K562 (cell line): Measurements from ENCODE around the gene SLC5A10. TPM values are rescaled to one million over a fixed set of nuclear protein-coding genes. Genes with fewer than 3 reads are reported as not detected.
A peak's percentile ranks its signal among the peaks of the same experiment; 100 is the strongest.
"Not testable (repeated sequence)": the region's sequence is repeated elsewhere in the genome, so short reads cannot be mapped to it uniquely, and the experiment has no call there.

ENCODE experiments used
- ATAC-seq: fragments of 200-7000 bp; cut with Tn5 transposase; 3 replicates; pipeline ENCODE4 v1.9.1; 2020; ENCODE audit warnings: moderate library complexity
- BruUV-seq: library from RNA; stranded (reverse); fragments of 400-500 nt; replicated peaks from 2 replicates; lab custom pipeline; 2021; lab: Mats Ljungman, UMichigan
- CTCF ChIA-PET: fragments of 300-600 bp; formaldehyde crosslinking; extraction: SDS; loops from one replicate; lab custom pipeline; 2021; ENCODE audit warnings: low intra/inter-chr PET ratio; lab: Yijun Ruan, JAX
- POLR2A ChIA-PET: fragments of 300-600, 350-650 bp; sonication (Branson Sonifier 250); formaldehyde crosslinking; extraction: SDS; loops from one replicate; lab custom pipeline; 2021; ENCODE audit warnings: antibody characterized with exemption, inconsistent platforms; lab: Yijun Ruan, JAX
- DNase-seq, 4 experiments: peaks; one replicate each; pipeline versions ENCODE4 v3.0.0 to v3.0.0-alpha.2; 2011 to 2018; ENCODE audit warnings: low spot score in 3 of 4, mixed read lengths in 3 of 4; ENCODE audit errors: extremely low read depth in 1 of 4
- FAIRE-seq: peaks from 2 replicates; lab custom pipeline; 2011; peaks lifted over from hg19 to GRCh38; lab: Jason Lieb, UNC
- H2AFZ ChIP-seq: 2 replicates; pipeline ENCODE4 v1.6.0; 2011; ENCODE audit warnings: low read depth, low read length, control low read depth, inconsistent platforms
- H3K27ac ChIP-seq: fragments of 200-600 bp; 3 replicates; pipeline ENCODE4 v1.8.0; 2011; ENCODE audit warnings: low read depth, mild to moderate bottlenecking, control low read depth, inconsistent platforms, low read length, moderate library complexity, mixed read lengths; ENCODE audit errors: extremely low read depth
- H3K27me3 ChIP-seq, 2 experiments: fragments of 300-600 bp in 1 of 2; 2 replicates in 1 of 2; 3 replicates in 1 of 2; pipeline versions ENCODE4 v1.6.0 to v1.8.0; 2011; ENCODE audit warnings: inconsistent platforms in 2 of 2, low read length in 2 of 2, mild to moderate bottlenecking in 1 of 2, mixed read lengths in 1 of 2, moderate library complexity in 1 of 2; ENCODE audit not compliant: control insufficient read depth in 2 of 2, insufficient read depth in 2 of 2
- H3K36me3 ChIP-seq: fragments of 300-600 bp; 3 replicates; pipeline ENCODE4 v1.8.0; 2011; ENCODE audit warnings: mild to moderate bottlenecking, low read length, inconsistent platforms; ENCODE audit not compliant: control insufficient read depth, insufficient read depth
- H3K4me1 ChIP-seq, 2 experiments: fragments of 200-600 bp in 1 of 2; replicated peaks in 1 of 2; 2 replicates in 1 of 2; 3 replicates in 1 of 2; pipeline versions ENCODE4 v1.5.1 to v1.8.0; 2011; ENCODE audit warnings: inconsistent platforms in 2 of 2, low read length in 2 of 2, mild to moderate bottlenecking in 1 of 2, mixed read lengths in 1 of 2, moderate library complexity in 1 of 2; ENCODE audit not compliant: control insufficient read depth in 2 of 2, insufficient read depth in 2 of 2
- H3K4me2 ChIP-seq: 2 replicates; pipeline ENCODE4 v1.6.1; 2011; ENCODE audit warnings: low read length, control low read depth, inconsistent platforms, mixed read lengths; ENCODE audit not compliant: insufficient read depth
- H3K4me3 ChIP-seq: fragments of 200-600 bp; sonication (generic), shearing (Covaris generic); 2 replicates; pipeline ENCODE4 v1.5.1; 2016; ENCODE audit warnings: control low read depth, inconsistent platforms
- H3K79me2 ChIP-seq: fragments of 200-600 bp; 3 replicates; pipeline ENCODE4 v1.8.0; 2011; ENCODE audit warnings: low read length, inconsistent platforms; ENCODE audit not compliant: control insufficient read depth, insufficient read depth
- H3K9ac ChIP-seq, 2 experiments: 2 replicates each; pipeline versions ENCODE4 v1.6.0 to v1.6.1; 2011; ENCODE audit warnings: low read depth in 2 of 2, low read length in 2 of 2, control low read depth in 1 of 2, inconsistent platforms in 1 of 2, mild to moderate bottlenecking in 1 of 2, mixed read lengths in 1 of 2; ENCODE audit not compliant: insufficient read depth in 1 of 2
- H3K9me1 ChIP-seq: one replicate; pipeline ENCODE4 v1.6.0; 2011; ENCODE audit warnings: inconsistent platforms, mild to moderate bottlenecking, low read length, moderate library complexity; ENCODE audit not compliant: control insufficient read depth, insufficient read depth
- H3K9me3 ChIP-seq: replicated peaks from 2 replicates; pipeline ENCODE4 v1.5.1; 2011; ENCODE audit warnings: low read depth, low read length, inconsistent platforms; ENCODE audit not compliant: control insufficient read depth, insufficient read depth
- H4K20me1 ChIP-seq: replicated peaks from 2 replicates; pipeline ENCODE4 v1.6.1; 2011; ENCODE audit warnings: low read length, inconsistent platforms, mixed read lengths; ENCODE audit not compliant: control insufficient read depth, insufficient read depth
- WGBS: fragments of 100-300 bp; shearing (Covaris generic); methylation state at CpG from one replicate; pipeline ENCODE4 v1.1.6; 2016; ENCODE audit warnings: low coverage, mixed read lengths; ENCODE audit not compliant: insufficient coverage; ENCODE audit errors: missing lambda C conversion rate; 5-methylcytosine and 5-hydroxymethylcytosine counted together
- in situ Hi-C: fragments of 300-500 bp; cut with MboI; formaldehyde crosslinking; loops from 4 replicates; pipeline ENCODE4 v1.15.0; 2018; ENCODE audit warnings: inconsistent platforms, mixed read lengths
- intact Hi-C: fragments of 100-400 bp; cut with micrococcal nuclease; formaldehyde crosslinking; loops from 2 replicates; pipeline ENCODE4 v1.14.2; 2022
- polyA plus RNA-seq, 8 experiments: library from polyadenylated mRNA; depleted of rRNA in 4 of 8; stranded (reverse) in 5 of 8; unstranded in 3 of 8; fragments of >200 nt; fragmentation: Nextera tagmentation in 2 of 8; fragmentation: Illumina TruSeq in 1 of 8; extraction: Ambion mirVana in 2 of 8; extraction: Trizol in 1 of 8; gene quantifications; 2 replicates each; pipeline versions ENCODE4 v1.2.1 to v1.2.3, GENCODE V29; 2011 to 2014; ENCODE audit warnings: inconsistent platforms in 1 of 8, missing spikeins in 1 of 8
- total RNA-seq, 7 experiments: library from RNA; depleted of rRNA in 6 of 7; stranded (reverse); fragments of >200 nt in 6 of 7; fragmentation: Illumina TruSeq in 2 of 7; extraction: Trizol in 2 of 7; gene quantifications; 2 replicates each; pipeline versions ENCODE4 v1.2.1 to v1.2.3, GENCODE V29; 2011 to 2021; ENCODE audit warnings: low replicate concordance in 1 of 7

Gene SLC5A10
- total and polyA plus RNA-seq, 9 of the 15 experiments (the other 6 are each of a cell fraction or from before 2014, with no cell fraction given) = 0.03 to 0.09 (median 0.03) TPM; not detected in 5

DNA sequence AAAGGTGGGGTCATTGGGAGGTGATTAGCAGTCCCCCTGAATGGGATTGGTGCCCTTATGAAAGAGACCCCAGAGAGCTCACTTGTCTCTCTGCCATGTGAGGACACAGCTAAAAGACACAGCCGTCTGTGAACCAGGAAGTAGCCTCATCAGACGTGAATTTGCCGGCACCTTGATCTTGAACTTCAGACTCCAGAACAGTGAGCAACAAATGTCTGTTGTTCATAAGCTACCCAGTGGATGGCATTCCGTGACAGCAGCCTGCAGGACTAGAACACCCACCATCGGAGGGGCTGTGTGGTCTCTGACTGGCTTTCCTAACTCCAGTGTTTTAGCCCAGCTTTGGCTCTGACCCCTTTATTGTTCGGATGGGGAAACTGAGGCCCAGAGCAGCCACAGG is 85.6 kb downstream of the SLC5A10 start:
- H3K9me1 ChIP-seq, POLR2A ChIA-PET, H3K9ac ChIP-seq, H3K4me2 ChIP-seq, ATAC-seq, H3K9me3 ChIP-seq, BruUV-seq, H3K4me1 ChIP-seq, H3K4me3 ChIP-seq, H3K79me2 ChIP-seq, DNase-seq, H4K20me1 ChIP-seq, H3K36me3 ChIP-seq, CTCF ChIA-PET, H3K27me3 ChIP-seq, H2AFZ ChIP-seq, H3K27ac ChIP-seq, intact Hi-C loops, in situ Hi-C loops: not testable (repeated sequence)
- WGBS = no CpG with 5 or more reads among the region's 6 CpGs
- peak; percentile 59 for FAIRE-seq

DNA sequence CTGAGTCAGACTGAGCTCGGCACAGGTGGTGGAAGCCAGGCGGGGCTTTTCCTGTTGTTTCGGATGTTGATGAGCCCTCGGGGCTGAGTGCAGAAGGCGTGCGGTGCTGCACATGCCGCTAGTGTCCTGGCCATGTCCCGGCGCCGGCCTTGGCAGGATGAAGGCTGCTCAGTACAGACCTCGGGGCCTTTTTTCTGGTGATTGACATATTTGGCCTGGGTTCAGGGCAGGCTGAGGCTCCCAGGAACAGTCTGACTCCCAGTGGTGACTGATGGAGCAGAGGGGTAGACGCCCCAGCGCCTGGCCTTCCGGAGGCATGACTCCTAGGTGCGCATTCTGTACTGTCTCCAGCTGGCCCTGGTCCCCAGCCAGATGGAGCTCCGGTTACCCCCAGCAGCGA is 86.0 kb downstream of the SLC5A10 start:
- H4K20me1 ChIP-seq, in situ Hi-C loops, H3K27ac ChIP-seq, BruUV-seq, H3K4me2 ChIP-seq, H3K4me1 ChIP-seq, CTCF ChIA-PET, H3K9ac ChIP-seq, intact Hi-C loops, H3K79me2 ChIP-seq, H3K9me3 ChIP-seq, H3K27me3 ChIP-seq, H3K9me1 ChIP-seq, POLR2A ChIA-PET, H3K4me3 ChIP-seq, H2AFZ ChIP-seq, H3K36me3 ChIP-seq, FAIRE-seq, DNase-seq: not testable (repeated sequence)
- ATAC-seq = peak; percentile 85
- no CpG with 5 or more reads among the region's 17 CpGs for WGBS

DNA sequence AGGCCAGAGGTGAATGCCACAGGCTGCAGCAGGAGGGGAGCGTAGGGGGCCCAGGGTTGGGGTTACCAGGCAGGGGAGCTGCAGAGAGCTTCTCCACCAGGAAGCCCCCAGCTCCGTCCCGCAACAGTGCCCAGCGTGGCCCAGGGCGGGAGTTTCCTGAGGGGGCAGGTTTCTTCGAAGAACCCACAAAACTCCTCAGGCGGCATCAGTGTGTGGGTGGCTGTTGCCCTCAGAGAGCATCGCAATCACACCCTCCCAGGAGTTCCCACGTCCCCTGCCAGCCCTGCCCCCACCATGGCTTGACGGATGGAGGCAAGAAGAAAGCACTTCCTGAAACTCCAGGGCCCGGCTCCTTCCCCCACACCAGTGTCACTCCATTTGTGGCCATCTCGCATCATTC is 86.8 kb downstream of the SLC5A10 start:
- WGBS = no CpG with 5 or more reads among the region's 12 CpGs
- H3K4me3 ChIP-seq, in situ Hi-C loops, H4K20me1 ChIP-seq, H3K4me1 ChIP-seq, H3K27me3 ChIP-seq, H3K9me1 ChIP-seq, BruUV-seq, H3K27ac ChIP-seq, H3K4me2 ChIP-seq, H3K79me2 ChIP-seq, H3K9ac ChIP-seq, intact Hi-C loops, H3K36me3 ChIP-seq, CTCF ChIA-PET, DNase-seq, H2AFZ ChIP-seq, POLR2A ChIA-PET, ATAC-seq, FAIRE-seq, H3K9me3 ChIP-seq: not testable (repeated sequence)

DNA sequence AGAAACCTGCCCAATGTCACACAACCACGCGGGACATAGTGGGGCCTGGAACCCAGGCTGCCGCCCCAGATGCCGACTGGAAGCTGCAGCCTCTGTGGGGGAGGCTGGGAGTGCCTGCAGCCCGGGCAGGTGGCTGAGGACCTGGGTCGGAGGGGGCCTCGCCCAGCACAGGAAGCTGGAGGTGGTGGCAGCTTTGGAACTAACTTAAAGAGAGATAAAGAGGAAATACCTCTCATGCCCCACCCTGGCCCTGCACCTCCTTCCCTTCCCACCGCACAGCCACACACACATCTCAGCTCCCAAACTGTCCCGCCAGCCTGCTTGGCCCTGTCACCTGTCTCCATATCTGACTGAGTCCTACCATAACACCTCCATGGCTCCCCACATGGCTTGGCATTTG is 88.4 kb downstream of the SLC5A10 start:
- not testable (repeated sequence) for FAIRE-seq

More for the DNA sequence above, 88.4 kb downstream of the SLC5A10 start:
- H3K9me1 ChIP-seq, in situ Hi-C loops, H3K27ac ChIP-seq, H3K4me2 ChIP-seq, H3K36me3 ChIP-seq, H3K27me3 ChIP-seq, BruUV-seq, H3K9me3 ChIP-seq, H4K20me1 ChIP-seq, H2AFZ ChIP-seq, DNase-seq, H3K9ac ChIP-seq, intact Hi-C loops, POLR2A ChIA-PET, H3K4me1 ChIP-seq, H3K4me3 ChIP-seq, ATAC-seq, CTCF ChIA-PET, H3K79me2 ChIP-seq: not testable (repeated sequence)
- no CpG with 5 or more reads among the region's 9 CpGs for WGBS
